IMR-90 (cell line): Measurements from ENCODE around the gene SLC35C1. TPM values are rescaled to one million over a fixed set of nuclear protein-coding genes. Genes with fewer than 3 reads are reported as not detected.

Experiments
- ATAC-seq: fragments of 200-7000 bp; cut with Tn5 transposase; 2 replicates; pipeline ENCODE4 v1.9.1; 2020; ENCODE audit warnings: low read depth, mild to moderate bottlenecking, moderate library complexity
- BruUV-seq: library from RNA; stranded (reverse); fragments of 400-500 nt; replicated peaks from 2 replicates; lab custom pipeline; 2021; lab: Mats Ljungman, UMichigan
- CTCF ChIA-PET: fragments of 300-600 bp; formaldehyde crosslinking; extraction: SDS; loops from one replicate; lab custom pipeline; 2021; ENCODE audit warnings: antibody characterized with exemption; lab: Yijun Ruan, JAX
- POLR2A ChIA-PET: fragments of 300-600 bp; sonication (Branson Sonifier 250); formaldehyde crosslinking; loops from one replicate; lab custom pipeline; 2022; ENCODE audit warnings: antibody characterized with exemption; ENCODE audit not compliant: unreplicated experiment; lab: Charles Lee
- DNase-seq: peaks from one replicate; pipeline ENCODE4 v3.0.0; 2013
- H2AFZ ChIP-seq: replicated peaks from 2 replicates; pipeline ENCODE3; 2013; ENCODE audit warnings: low read length, mild to moderate bottlenecking; ENCODE audit not compliant: poor library complexity
- H2AK5ac ChIP-seq: 2 replicates; pipeline ENCODE4 v1.6.1; 2013; ENCODE audit warnings: low read depth, low read length, inconsistent platforms
- H2AK9ac ChIP-seq: replicated peaks from 2 replicates; pipeline ENCODE3; 2013; ENCODE audit warnings: mild to moderate bottlenecking, low read depth, low read length, moderate library complexity; ENCODE audit not compliant: poor library complexity
- H2BK120ac ChIP-seq: 2 replicates; pipeline ENCODE4 v1.6.1; 2013; ENCODE audit warnings: low read depth, low read length, inconsistent platforms
- H2BK15ac ChIP-seq: 3 replicates; pipeline ENCODE4 v1.6.1; 2013; ENCODE audit warnings: low read depth, low read length, inconsistent platforms
- H2BK20ac ChIP-seq: 2 replicates; pipeline ENCODE4 v1.6.1; 2013; ENCODE audit warnings: low read depth, mild to moderate bottlenecking, inconsistent platforms, low read length, moderate library complexity
- H2BK5ac ChIP-seq: 2 replicates; pipeline ENCODE4 v1.6.1; 2013; ENCODE audit warnings: mild to moderate bottlenecking, low read depth, low read length, inconsistent platforms; ENCODE audit not compliant: poor library complexity, severe bottlenecking
- H3K14ac ChIP-seq: replicated peaks from 2 replicates; pipeline ENCODE4 v1.6.1; 2013; ENCODE audit warnings: low read depth, low read length, inconsistent platforms
- H3K18ac ChIP-seq: 2 replicates; pipeline ENCODE4 v1.6.1; 2013; ENCODE audit warnings: low read depth, low read length, control low read depth
- H3K23ac ChIP-seq: 2 replicates; pipeline ENCODE4 v1.6.1; 2013; ENCODE audit warnings: low read depth, low read length, inconsistent platforms
- H3K27ac ChIP-seq: 2 replicates; pipeline ENCODE4 v1.5.1; 2013; ENCODE audit warnings: mild to moderate bottlenecking, control low read depth, low read length; ENCODE audit not compliant: insufficient read depth
- H3K27me3 ChIP-seq: 2 replicates; pipeline ENCODE4 v1.6.1; 2013; ENCODE audit warnings: low read length; ENCODE audit not compliant: control insufficient read depth, insufficient read depth
- H3K36me3 ChIP-seq: 2 replicates; pipeline ENCODE4 v1.6.1; 2013; ENCODE audit warnings: low read length, mixed read lengths; ENCODE audit not compliant: control insufficient read depth, insufficient read depth
- H3K4ac ChIP-seq: 2 replicates; pipeline ENCODE4 v1.6.1; 2013; ENCODE audit warnings: low read depth, low read length, inconsistent platforms
- H3K4me1 ChIP-seq: 2 replicates; pipeline ENCODE4 v1.6.1; 2013; ENCODE audit warnings: low read length, mixed read lengths; ENCODE audit not compliant: control insufficient read depth, insufficient read depth
- H3K4me2 ChIP-seq: 2 replicates; pipeline ENCODE4 v1.6.1; 2013; ENCODE audit warnings: low read depth, mild to moderate bottlenecking, control low read depth, low read length, moderate library complexity
- H3K4me3 ChIP-seq: 2 replicates; pipeline ENCODE4 v1.5.1; 2013; ENCODE audit warnings: low read depth, mild to moderate bottlenecking, control low read depth, low read length, moderate library complexity; ENCODE audit not compliant: insufficient read depth
- H3K56ac ChIP-seq: 2 replicates; pipeline ENCODE4 v1.6.1; 2013; ENCODE audit warnings: low read length, inconsistent platforms; ENCODE audit not compliant: insufficient read depth; ENCODE audit errors: extremely low read depth
- H3K79me1 ChIP-seq, 2 experiments: 2 replicates each; pipeline ENCODE4 v1.6.1; 2013; ENCODE audit warnings: low read length in 2 of 2, inconsistent platforms in 1 of 2, low read depth in 1 of 2
- H3K9ac ChIP-seq: 2 replicates; pipeline ENCODE4 v1.6.1; 2013; ENCODE audit warnings: low read depth, low read length, control low read depth
- H3K9me1 ChIP-seq: 2 replicates; pipeline ENCODE4 v1.6.1; 2013; ENCODE audit warnings: low read length, inconsistent platforms; ENCODE audit not compliant: insufficient read depth
- H3K9me3 ChIP-seq: 2 replicates; pipeline ENCODE4 v1.6.1; 2013; ENCODE audit warnings: low read length; ENCODE audit not compliant: control insufficient read depth, insufficient read depth
- H4K20me1 ChIP-seq: 2 replicates; pipeline ENCODE4 v1.6.1; 2013; ENCODE audit warnings: low read length, inconsistent platforms; ENCODE audit not compliant: insufficient read depth
- H4K5ac ChIP-seq: 2 replicates; pipeline ENCODE4 v1.6.1; 2013; ENCODE audit warnings: mild to moderate bottlenecking, low read depth, low read length, control low read depth
- H4K8ac ChIP-seq, 2 experiments: 2 replicates each; pipeline ENCODE4 v1.6.1; 2013; ENCODE audit warnings: low read depth in 2 of 2, low read length in 2 of 2, control low read depth in 1 of 2, inconsistent platforms in 1 of 2
- H4K91ac ChIP-seq: 2 replicates; pipeline ENCODE4 v1.6.1; 2013; ENCODE audit warnings: low read depth, low read length, inconsistent platforms; ENCODE audit not compliant: insufficient read depth
- BHLHE40 ChIP-seq: fragments of 150-350 bp; IDR thresholded peaks from 2 replicates; pipeline ENCODE4 v1.6.1; 2016; ENCODE audit warnings: mild to moderate bottlenecking, low read depth, low read length
- CEBPB ChIP-seq: IDR thresholded peaks from 2 replicates; pipeline ENCODE4 v1.6.1; 2012; ENCODE audit warnings: low read depth, low read length, improper control_type of control experiment
- CHD1 ChIP-seq: IDR thresholded peaks from 2 replicates; pipeline ENCODE4 v1.6.1; 2012; ENCODE audit warnings: low read depth, low read length, improper control_type of control experiment
- FOS ChIP-seq: fragments of 150-350 bp; IDR thresholded peaks from 2 replicates; pipeline ENCODE4 v1.6.1; 2016; ENCODE audit warnings: low read depth, low read length
- MAZ ChIP-seq: IDR thresholded peaks from 2 replicates; pipeline ENCODE4 v1.6.1; 2012; ENCODE audit warnings: low read depth, mild to moderate bottlenecking, low read length, improper control_type of control experiment, moderate library complexity, borderline replicate concordance
- NFE2L2 ChIP-seq: fragments of 150-350 bp; IDR thresholded peaks from 2 replicates; pipeline ENCODE4 v1.6.1; 2016; ENCODE audit warnings: low read depth, mild to moderate bottlenecking, low read length
- POLR2A ChIP-seq: IDR thresholded peaks from 2 replicates; pipeline ENCODE4 v1.6.1; 2012; ENCODE audit warnings: mild to moderate bottlenecking, low read depth, low read length
- RAD21 ChIP-seq: IDR thresholded peaks from 2 replicates; pipeline ENCODE4 v1.6.1; 2012; ENCODE audit warnings: low read length, improper control_type of control experiment
- RCOR1 ChIP-seq: IDR thresholded peaks from 2 replicates; pipeline ENCODE4 v1.6.1; 2012; ENCODE audit warnings: mild to moderate bottlenecking, low read length, improper control_type of control experiment; ENCODE audit not compliant: insufficient replicate concordance
- RFX5 ChIP-seq: IDR thresholded peaks from 2 replicates; pipeline ENCODE4 v1.8.0; 2012; ENCODE audit warnings: low read depth, mild to moderate bottlenecking, low read length, moderate library complexity
- SMC3 ChIP-seq: fragments of 150-350 bp; IDR thresholded peaks from 2 replicates; pipeline ENCODE4 v1.6.1; 2016; ENCODE audit warnings: low read depth, mild to moderate bottlenecking, antibody characterized with exemption, low read length, moderate library complexity
- WGBS, 2 experiments: methylation state at CpG; one replicate each; pipeline versions ENCODE4 v1.1.5 to v1.1.7; 2013; ENCODE audit warnings: missing lambda C conversion rate in 2 of 2; ENCODE audit not compliant: insufficient read length in 1 of 2; ENCODE audit errors: extremely low coverage in 2 of 2; 5-methylcytosine and 5-hydroxymethylcytosine counted together
- dilution Hi-C: fragments of 300-500 bp; cut with HindIII; formaldehyde crosslinking; loops from one replicate; pipeline ENCODE4 v1.14.3; 2018; ENCODE audit warnings: low sequenced_read_pairs; ENCODE audit not compliant: unreplicated experiment
- in situ Hi-C: fragments of 300-500 bp; cut with MboI; formaldehyde crosslinking; loops from 3 replicates; pipeline ENCODE4 v1.14.3; 2019; ENCODE audit warnings: low sequenced_read_pairs, inconsistent platforms, mixed read lengths
- intact Hi-C: fragments of 100-400 bp; cut with micrococcal nuclease; formaldehyde crosslinking; loops from 2 replicates; pipeline ENCODE4 v1.10.0; 2022
- polyA plus RNA-seq, 3 experiments: library from polyadenylated mRNA; depleted of rRNA; stranded (reverse); fragments of >200 nt; gene quantifications; 2 replicates each; pipeline ENCODE4 v1.2.3, GENCODE V29; 2012; ENCODE audit warnings: low replicate concordance in 1 of 3
- total RNA-seq: library from RNA; depleted of rRNA; stranded (reverse); fragments of >200 nt; gene quantifications from 2 replicates; pipeline ENCODE4 v1.2.3, GENCODE V29; 2012
- TF ChIP-seq, protein P1 (sequence below): fragments of 150-350 bp; IDR thresholded peaks from 2 replicates; pipeline ENCODE4 v1.6.1; 2017; ENCODE audit warnings: mild to moderate bottlenecking, antibody characterized with exemption, low read length, low read depth
- TF ChIP-seq, protein P2 (sequence below): conservative IDR thresholded peaks from 2 replicates; pipeline ENCODE4 v1.5.1; 2012; ENCODE audit warnings: mild to moderate bottlenecking, low read depth, low read length, improper control_type of control experiment
- TF ChIP-seq, protein P3 (sequence below): fragments of 150-350 bp; IDR thresholded peaks from 2 replicates; pipeline ENCODE4 v1.6.1; 2016; ENCODE audit warnings: low read depth, mild to moderate bottlenecking, low read length, moderate library complexity, borderline replicate concordance

SLC35C1 gene
- total and polyA plus RNA-seq, 2 of the 4 experiments (the other 2 are of a cell fraction) = 4.3 to 27.1 TPM

DNA sequence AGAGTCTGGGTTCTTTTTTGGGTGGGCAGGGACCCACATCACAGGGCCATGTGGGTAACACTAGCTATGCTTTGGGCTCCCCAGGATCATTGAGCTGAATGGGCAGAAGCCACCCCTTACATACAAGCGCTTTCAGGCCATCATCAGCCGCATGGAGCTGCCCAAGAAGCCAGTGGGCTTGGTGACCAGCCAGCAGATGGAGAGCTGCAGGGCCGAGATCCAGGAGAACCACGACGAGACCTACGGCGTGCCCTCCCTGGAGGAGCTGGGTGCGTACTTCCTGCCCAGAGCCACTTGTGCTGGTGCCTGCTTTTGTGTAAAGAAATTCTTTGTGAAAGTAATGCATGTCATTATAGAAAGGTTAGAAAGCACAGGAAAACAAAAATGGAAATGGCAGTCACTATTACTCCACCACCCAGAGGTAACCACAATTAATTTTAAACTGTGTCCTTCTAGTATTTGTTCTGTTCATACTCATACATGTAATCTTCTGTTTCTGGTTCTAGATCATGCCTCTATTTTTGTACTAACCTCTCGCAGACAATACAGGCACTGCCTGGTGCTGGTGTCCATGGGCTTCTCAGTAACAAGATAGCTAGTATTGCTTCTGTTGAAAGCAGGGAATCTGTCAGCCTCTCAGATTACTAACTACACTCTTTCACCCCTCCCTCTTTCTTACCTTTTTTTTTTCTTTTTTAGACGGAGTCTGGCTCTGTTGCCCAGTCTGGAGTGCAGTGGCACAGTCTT, 56.0 kb downstream of the SLC35C1 start:
- Histone ChIP-seq H3K18ac (peak overlapping the region; percentile 48), H4K20me1 (peaks cover 7% of the 10 kb centered on the region), H2AK5ac (peak overlapping the region; percentile 29), H3K9me1 (peaks cover 28% of the 10 kb centered on the region), H2AFZ (no peak overlapping the region), H2BK120ac (peak overlapping the region; percentile 86), H3K56ac (peak overlapping the region; percentile 71; the same call in 1 of the 2 replicates), H4K91ac (peak overlapping the region; percentile 83), H2BK20ac (peak overlapping the region; percentile 81; the same call in 1 of the 2 replicates), H2BK5ac (peak overlapping the region; percentile 86), H4K5ac (peak overlapping the region; percentile 70), H3K9ac (peak overlapping the region; percentile 37; the same call in 1 of the 2 replicates), H3K4me2 (no peak overlapping the region; the same call in 1 of the 2 replicates), H3K36me3 (peaks cover 34% of the 10 kb centered on the region), H3K14ac (peak overlapping the region; percentile 83), H2AK9ac (peak overlapping the region; percentile 69), H4K8ac (peak overlapping the region in 1 of 2 experiments; percentile 70; a peak in 2 of 4 replicates), H3K4me3 (no peak overlapping the region), H3K27me3 (no peaks in the 10 kb centered on the region), H3K23ac (peak overlapping the region; percentile 82; the same call in 1 of the 2 replicates), H3K4me1 (peaks cover 36% of the 10 kb centered on the region), H3K4ac (peak overlapping the region; percentile 87), H3K9me3 (no peaks in the 10 kb centered on the region), H3K79me1 (peaks cover 9 to 37% of the 10 kb centered on the region in 2 experiments), H3K27ac (peak overlapping the region; percentile 97), H2BK15ac (peak overlapping the region; percentile 48; the same call in 1 of the 3 replicates)
- ChIA-PET CTCF (interaction anchor here (0.9 to 4.4 kb wide), 3 partner anchors 12 to 18 kb away, joined by 3 to 26 read pairs (median 6); partner anchors contain the start of gene CRY2), POLR2A (interaction anchor here (0.6 kb wide), 1 partner anchor 808 kb away, joined by 5 read pairs; no protein-coding TSS in a partner anchor)
- in situ Hi-C loops = no loop called here
- DNase-seq = no peak
- dilution Hi-C loops = no loop called here
- no TSS peak for BruUV-seq
- no peak for ATAC-seq
- 60% methylated on average over 1 of the region's 10 CpGs; no CpG with 5 or more reads in 1 of the 2 experiments for WGBS, 2 experiments
- intact Hi-C loops = no loop called here
- TF ChIP-seq RFX5 = no peak
- no peak for TF ChIP-seq RCOR1
- no peak for TF ChIP-seq NFE2L2
- TF ChIP-seq, protein P1, sequence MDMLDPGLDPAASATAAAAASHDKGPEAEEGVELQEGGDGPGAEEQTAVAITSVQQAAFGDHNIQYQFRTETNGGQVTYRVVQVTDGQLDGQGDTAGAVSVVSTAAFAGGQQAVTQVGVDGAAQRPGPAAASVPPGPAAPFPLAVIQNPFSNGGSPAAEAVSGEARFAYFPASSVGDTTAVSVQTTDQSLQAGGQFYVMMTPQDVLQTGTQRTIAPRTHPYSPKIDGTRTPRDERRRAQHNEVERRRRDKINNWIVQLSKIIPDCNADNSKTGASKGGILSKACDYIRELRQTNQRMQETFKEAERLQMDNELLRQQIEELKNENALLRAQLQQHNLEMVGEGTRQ = no peak
- TF ChIP-seq, protein P2, sequence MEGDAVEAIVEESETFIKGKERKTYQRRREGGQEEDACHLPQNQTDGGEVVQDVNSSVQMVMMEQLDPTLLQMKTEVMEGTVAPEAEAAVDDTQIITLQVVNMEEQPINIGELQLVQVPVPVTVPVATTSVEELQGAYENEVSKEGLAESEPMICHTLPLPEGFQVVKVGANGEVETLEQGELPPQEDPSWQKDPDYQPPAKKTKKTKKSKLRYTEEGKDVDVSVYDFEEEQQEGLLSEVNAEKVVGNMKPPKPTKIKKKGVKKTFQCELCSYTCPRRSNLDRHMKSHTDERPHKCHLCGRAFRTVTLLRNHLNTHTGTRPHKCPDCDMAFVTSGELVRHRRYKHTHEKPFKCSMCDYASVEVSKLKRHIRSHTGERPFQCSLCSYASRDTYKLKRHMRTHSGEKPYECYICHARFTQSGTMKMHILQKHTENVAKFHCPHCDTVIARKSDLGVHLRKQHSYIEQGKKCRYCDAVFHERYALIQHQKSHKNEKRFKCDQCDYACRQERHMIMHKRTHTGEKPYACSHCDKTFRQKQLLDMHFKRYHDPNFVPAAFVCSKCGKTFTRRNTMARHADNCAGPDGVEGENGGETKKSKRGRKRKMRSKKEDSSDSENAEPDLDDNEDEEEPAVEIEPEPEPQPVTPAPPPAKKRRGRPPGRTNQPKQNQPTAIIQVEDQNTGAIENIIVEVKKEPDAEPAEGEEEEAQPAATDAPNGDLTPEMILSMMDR = no peak
- TF ChIP-seq CEBPB = no peak
- TF ChIP-seq MAZ = no peak
- TF ChIP-seq BHLHE40 = no peak
- no peak for TF ChIP-seq FOS
- TF ChIP-seq POLR2A = no peak
- no peak for TF ChIP-seq SMC3
- TF ChIP-seq CHD1 = no peak
- TF ChIP-seq RAD21 = no peak
- TF ChIP-seq, protein P3, sequence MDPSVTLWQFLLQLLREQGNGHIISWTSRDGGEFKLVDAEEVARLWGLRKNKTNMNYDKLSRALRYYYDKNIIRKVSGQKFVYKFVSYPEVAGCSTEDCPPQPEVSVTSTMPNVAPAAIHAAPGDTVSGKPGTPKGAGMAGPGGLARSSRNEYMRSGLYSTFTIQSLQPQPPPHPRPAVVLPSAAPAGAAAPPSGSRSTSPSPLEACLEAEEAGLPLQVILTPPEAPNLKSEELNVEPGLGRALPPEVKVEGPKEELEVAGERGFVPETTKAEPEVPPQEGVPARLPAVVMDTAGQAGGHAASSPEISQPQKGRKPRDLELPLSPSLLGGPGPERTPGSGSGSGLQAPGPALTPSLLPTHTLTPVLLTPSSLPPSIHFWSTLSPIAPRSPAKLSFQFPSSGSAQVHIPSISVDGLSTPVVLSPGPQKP = no peak
